HepG2 (cell line): ENCODE results near the gene KDM8. TPM values are rescaled to one million over a fixed set of nuclear protein-coding genes. Genes with fewer than 3 reads are reported as not detected.

Source experiments
- CBX1 ChIP-seq: IDR thresholded peaks from one replicate; pipeline ENCODE4 v1.6.1; 2016; ENCODE audit warnings: antibody characterized with exemption, low read depth
- CREBL2 ChIP-seq: sonication (generic); formaldehyde crosslinking; IDR thresholded peaks from 2 replicates; pipeline ENCODE4 v1.8.1; 2023; ENCODE audit warnings: missing genetic modification reagents, mild to moderate bottlenecking, borderline replicate concordance
- ESRRA ChIP-seq: sonication (generic); formaldehyde crosslinking; IDR thresholded peaks from 2 replicates; pipeline ENCODE4 v1.5.1; 2020; ENCODE audit warnings: mild to moderate bottlenecking, low read depth, missing genetic modification reagents
- FOSL1 ChIP-seq: sonication (generic); formaldehyde crosslinking; IDR thresholded peaks from 2 replicates; pipeline ENCODE4 v1.9.0; 2021; ENCODE audit warnings: missing genetic modification reagents, borderline replicate concordance
- IKZF4 ChIP-seq: sonication (generic); formaldehyde crosslinking; IDR thresholded peaks from 2 replicates; pipeline ENCODE4 v1.5.1; 2020; ENCODE audit warnings: borderline replicate concordance, mild to moderate bottlenecking, low read depth, missing genetic modification reagents; ENCODE audit errors: not compliant biosample characterization
- MTF1 ChIP-seq: sonication (generic); formaldehyde crosslinking; IDR thresholded peaks from 2 replicates; pipeline ENCODE4 v1.5.0; 2020; ENCODE audit warnings: missing genetic modification reagents
- NR2F1 ChIP-seq, 2 experiments: fragments of 450-650 bp in 1 of 2; formaldehyde crosslinking in 1 of 2; IDR thresholded peaks; 2 replicates each; pipeline versions ENCODE4 v1.5.0 to v1.6.1; 2016 to 2020; ENCODE audit warnings: mild to moderate bottlenecking in 1 of 2, missing compliant biosample characterization in 1 of 2, missing genetic modification reagents in 1 of 2, moderate library complexity in 1 of 2
- RERE ChIP-seq: IDR thresholded peaks from 2 replicates; pipeline ENCODE4 v1.6.1; 2016; ENCODE audit warnings: low read depth, missing genetic modification reagents, missing compliant biosample characterization
- SMYD3 ChIP-seq: sonication (generic); formaldehyde crosslinking; IDR thresholded peaks from 2 replicates; pipeline ENCODE4 v1.8.1; 2023; ENCODE audit warnings: mild to moderate bottlenecking, missing genetic modification reagents
- TAF1 ChIP-seq: sonication (generic); formaldehyde crosslinking; IDR thresholded peaks from 2 replicates; pipeline ENCODE4 v1.4.0; 2020; ENCODE audit warnings: missing genetic modification reagents
- TARDBP ChIP-seq: sonication (generic); formaldehyde crosslinking; IDR thresholded peaks from 2 replicates; pipeline ENCODE4 v1.8.0; 2022; ENCODE audit warnings: mild to moderate bottlenecking, missing genetic modification reagents
- ZBTB39 ChIP-seq: sonication (generic); formaldehyde crosslinking; IDR thresholded peaks from 2 replicates; pipeline ENCODE4 v1.5.0; 2020; ENCODE audit warnings: missing genetic modification reagents
- ZNF142 ChIP-seq: sonication (generic); formaldehyde crosslinking; IDR thresholded peaks from 2 replicates; pipeline ENCODE4 v1.4.0; 2020; ENCODE audit warnings: missing genetic modification reagents
- ZNF572 ChIP-seq: sonication (generic); formaldehyde crosslinking; IDR thresholded peaks from 2 replicates; pipeline ENCODE4 v1.5.1; 2020; ENCODE audit warnings: mild to moderate bottlenecking, missing genetic modification reagents
- polyA plus RNA-seq, 8 experiments: library from polyadenylated mRNA; depleted of rRNA in 3 of 8; stranded (reverse) in 7 of 8; unstranded in 1 of 8; fragments of >200 nt; fragmentation: Illumina TruSeq in 4 of 8; extraction: Trizol in 4 of 8; gene quantifications; 2 replicates each; pipeline versions ENCODE4 v1.2.1 to v1.2.3, GENCODE V29; 2011 to 2016; ENCODE audit warnings: low read depth in 4 of 8, missing spikeins in 1 of 8, mixed read lengths in 1 of 8; ENCODE audit not compliant: insufficient read depth in 1 of 8
- total RNA-seq, 5 experiments: library from RNA; depleted of rRNA; stranded (reverse); fragments of >200 nt; fragmentation: Illumina TruSeq; extraction: Trizol; gene quantifications; 2 replicates each; pipeline ENCODE4 v1.2.3, GENCODE V29; 2016; ENCODE audit warnings: low read depth in 1 of 5

Gene KDM8
- total and polyA plus RNA-seq, 2 of the 13 experiments (the other 11 are each of a cell fraction or from before 2014, with no cell fraction given) = 3.3 to 8.6 TPM

GRCh38 chr16:27269300-27270150 lies 66.2 kb downstream of the KDM8 start (continued):
- TF ChIP-seq ZBTB39 (CRISPR knock-in tag) (no peak), NR2F1 (CRISPR knock-in tag; IDR thresholded peaks at IDR 0.05) (peak in 1 of 2 experiments; percentile 38; a peak in 1 of 4 replicates), TAF1 (CRISPR knock-in tag) (no peak), SMYD3 (CRISPR knock-in tag) (no peak), MTF1 (no peak), CBX1 (no peak), CREBL2 (CRISPR knock-in tag) (no peak), RERE (CRISPR knock-in tag) (no peak), ESRRA (CRISPR knock-in tag) (no peak), TARDBP (peak; percentile 1), ZNF572 (no peak), IKZF4 (CRISPR knock-in tag) (no peak), ZNF142 (CRISPR knock-in tag) (no peak), FOSL1 (no peak)
